Common myeloid progenitor, CD34-positive (primary cell): Measurements from ENCODE around the gene SAG.

Experiments
- CTCF ChIA-PET: fragments of 350-600 bp; sonication (Branson Sonifier 250); formaldehyde crosslinking; loops from one replicate; lab custom pipeline; 2021; ENCODE audit warnings: antibody characterized with exemption; lab: Charles Lee
- POLR2A ChIA-PET: fragments of 350-600 bp; sonication (Branson Sonifier 250); formaldehyde crosslinking; loops from one replicate; lab custom pipeline; 2021; ENCODE audit warnings: antibody characterized with exemption; lab: Charles Lee
- DNase-seq, 3 donors: peaks; one replicate each; pipeline versions ENCODE4 v3.0.0 to v3.0.0-alpha.2; 2013
- H3K27ac ChIP-seq, 2 experiments: 1 replicate in 1 of 2; 2 replicates in 1 of 2; pipeline ENCODE4 v1.7.0; 2013; ENCODE audit warnings: inconsistent platforms in 2 of 2, low read length in 2 of 2, mild to moderate bottlenecking in 2 of 2, low read depth in 1 of 2, moderate library complexity in 1 of 2; ENCODE audit not compliant: severe bottlenecking in 2 of 2, insufficient read depth in 1 of 2, poor library complexity in 1 of 2
- H3K27me3 ChIP-seq, 5 experiments: replicated peaks in 2 of 5; 1 replicate in 3 of 5; 2 replicates in 2 of 5; pipeline versions ENCODE4 v1.6.1 to v1.7.0; 2013; ENCODE audit warnings: low read length in 4 of 5, mild to moderate bottlenecking in 2 of 5, moderate library complexity in 2 of 5, inconsistent platforms in 1 of 5; ENCODE audit not compliant: insufficient read depth in 5 of 5, control insufficient read depth in 4 of 5
- H3K36me3 ChIP-seq, 4 experiments: 1 replicate in 2 of 4; 2 replicates in 2 of 4; pipeline versions ENCODE4 v1.6.1 to v1.7.0; 2013; ENCODE audit warnings: low read length in 3 of 4, control low read depth in 1 of 4, mild to moderate bottlenecking in 1 of 4; ENCODE audit not compliant: control insufficient read depth in 4 of 4, insufficient read depth in 4 of 4
- H3K4me1 ChIP-seq, 4 experiments: 1 replicate in 3 of 4; 2 replicates in 1 of 4; pipeline versions ENCODE4 v1.6.1 to v1.7.1; 2013; ENCODE audit warnings: low read length in 3 of 4, mild to moderate bottlenecking in 3 of 4, control low read depth in 1 of 4, inconsistent platforms in 1 of 4, moderate library complexity in 1 of 4; ENCODE audit not compliant: control insufficient read depth in 4 of 4, insufficient read depth in 4 of 4; ENCODE audit errors: control extremely low read depth in 1 of 4
- H3K4me3 ChIP-seq, 7 experiments: 1 replicate in 4 of 7; 2 replicates in 3 of 7; pipeline versions ENCODE4 v1.5.1 to v1.7.0; 2013; ENCODE audit warnings: mild to moderate bottlenecking in 7 of 7, low read length in 6 of 7, moderate library complexity in 6 of 7, inconsistent platforms in 2 of 7, low read depth in 2 of 7, control low read depth in 1 of 7; ENCODE audit not compliant: insufficient read depth in 4 of 7, control insufficient read depth in 1 of 7; ENCODE audit errors: extremely low read depth in 1 of 7
- H3K9me3 ChIP-seq, 5 experiments: 1 replicate in 4 of 5; 2 replicates in 1 of 5; pipeline versions ENCODE4 v1.6.1 to v1.7.1; 2013; ENCODE audit warnings: low read length in 4 of 5, mild to moderate bottlenecking in 2 of 5, inconsistent platforms in 1 of 5, low read depth in 1 of 5, moderate library complexity in 1 of 5; ENCODE audit not compliant: control insufficient read depth in 4 of 5, insufficient read depth in 2 of 5; ENCODE audit errors: control extremely low read depth in 1 of 5
- WGBS: methylation state at CpG from one replicate; pipeline ENCODE4 v1.1.5; 2013; ENCODE audit not compliant: insufficient coverage; 5-methylcytosine and 5-hydroxymethylcytosine counted together

Gene SAG

GRCh38 chr2:233287871-233288270, 19.7 kb upstream of the SAG start:
- DNase-seq = no peak
- ChIA-PET POLR2A (no interaction called here), CTCF (interaction anchor here (1.4 kb wide), 1 partner anchor 14 kb away, joined by 3 read pairs; no protein-coding TSS in a partner anchor)
- Histone ChIP-seq H3K27me3 (no peaks in the 10 kb centered on the region), H3K27ac (no peak overlapping the region), H3K9me3 (no peaks in the 10 kb centered on the region), H3K4me1 (no peaks in the 10 kb centered on the region), H3K4me3 (no peak overlapping the region), H3K36me3 (peaks cover 30 to 79% (median 68%) of the 10 kb centered on the region in 4 experiments)
- 100% methylated on average over 3 of the region's 6 CpGs for WGBS

DNA sequence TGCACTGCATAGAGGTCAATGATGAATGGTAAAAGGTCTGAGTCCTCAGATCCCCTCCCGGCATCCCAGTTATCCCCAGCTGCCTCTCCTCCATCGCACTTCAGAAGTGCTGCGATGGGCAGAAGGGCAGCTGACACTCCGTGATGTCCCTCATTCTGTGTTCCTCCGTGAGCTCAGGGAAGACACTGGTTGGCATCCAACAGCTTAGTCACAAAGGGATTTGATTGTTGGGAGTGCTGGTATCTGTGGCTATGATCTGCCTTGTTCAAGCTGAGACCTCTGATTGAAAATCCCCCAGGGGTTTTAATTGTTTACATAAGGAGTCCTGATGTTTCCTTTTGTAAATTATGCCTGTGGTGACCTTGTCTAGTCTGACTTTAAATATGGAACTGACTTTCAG, 19.0 kb upstream of the SAG start:
- WGBS = 97% methylated on average over 5 of the region's 5 CpGs
- POLR2A ChIA-PET = interaction anchor here (0.6 kb wide), 1 partner anchor 15 kb away, joined by 4 read pairs; no protein-coding TSS in a partner anchor
- DNase-seq = no peak
- Histone ChIP-seq H3K27ac (peak overlapping the region in 1 of 2 experiments; percentile 7), H3K4me1 (no peaks in the 10 kb centered on the region), H3K36me3 (peaks cover 30 to 84% (median 72%) of the 10 kb centered on the region in 4 experiments), H3K9me3 (no peaks in the 10 kb centered on the region), H3K4me3 (no peak overlapping the region), H3K27me3 (no peaks in the 10 kb centered on the region)
- CTCF ChIA-PET = interaction anchor here (0.7 to 1.3 kb wide), 2 partner anchors 9 to 65 kb away, joined by 3 to 4 read pairs; no protein-coding TSS in a partner anchor

- Histone ChIP-seq H3K4me1 (no peaks in the 10 kb centered on the region), H3K4me3 (no peak overlapping the region), H3K9me3 (no peaks in the 10 kb centered on the region), H3K36me3 (peaks cover 32 to 92% (median 79%) of the 10 kb centered on the region in 4 experiments), H3K27ac (no peak overlapping the region), H3K27me3 (no peaks in the 10 kb centered on the region)
- CTCF ChIA-PET = interaction anchor here (1.3 kb wide), 1 partner anchor 10 kb away, joined by 3 read pairs; no protein-coding TSS in a partner anchor
- WGBS = over 99% methylated on average over 12 of the region's 12 CpGs
- DNase-seq = no peak
- POLR2A ChIA-PET = no interaction called here
Measured at GRCh38 chr2:233289648-233290047, 18.0 kb upstream of the SAG start.

DNA sequence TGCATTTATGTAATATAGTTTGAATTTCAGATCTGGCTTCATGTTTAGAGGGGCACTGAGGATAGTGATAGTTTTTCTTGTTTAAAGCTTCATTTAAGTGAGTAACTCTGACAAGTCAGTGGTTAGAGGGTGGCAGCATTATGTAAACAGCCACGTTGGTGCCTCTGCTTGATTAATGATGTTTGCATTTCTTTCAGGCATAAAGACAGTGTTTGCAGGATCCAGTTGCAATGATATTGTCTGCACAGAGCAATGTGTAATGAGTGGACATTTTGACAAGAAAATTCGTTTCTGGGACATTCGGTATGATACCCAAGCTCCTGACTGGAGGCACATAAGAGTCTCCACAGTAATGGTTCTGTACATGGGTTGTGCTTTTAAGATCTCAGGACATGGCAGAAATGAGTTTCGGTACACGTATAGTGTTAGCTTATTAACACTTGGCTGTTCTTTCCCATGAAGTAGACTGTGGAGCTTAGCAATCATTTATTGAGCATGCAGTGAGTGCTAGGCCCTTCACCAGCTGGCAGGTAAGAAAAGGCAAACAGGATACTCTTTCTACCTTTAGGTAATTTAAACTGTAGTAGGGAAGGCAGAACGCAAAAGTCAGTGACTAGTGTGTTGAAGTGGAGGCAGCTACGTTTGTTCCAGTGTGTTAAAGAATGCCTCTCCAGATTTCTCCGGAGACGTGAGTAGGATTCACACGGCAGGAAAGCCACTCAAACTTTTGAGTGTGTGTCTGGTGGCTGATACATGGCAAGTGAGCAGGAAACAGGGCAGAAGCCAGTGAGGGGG, 17.4 kb upstream of the SAG start:
- Histone ChIP-seq H3K27ac (no peak overlapping the region), H3K27me3 (no peaks in the 10 kb centered on the region), H3K36me3 (peaks cover 31 to 92% (median 78%) of the 10 kb centered on the region in 4 experiments), H3K4me1 (no peaks in the 10 kb centered on the region), H3K4me3 (no peak overlapping the region), H3K9me3 (no peaks in the 10 kb centered on the region)
- DNase-seq = no peak
- ChIA-PET POLR2A (no interaction called here), CTCF (no interaction called here)
- 98% methylated on average over 10 of the region's 10 CpGs for whole genome bisulfite sequencing

GRCh38 chr2:233295891-233296290, 11.7 kb upstream of the SAG start:
- ChIA-PET POLR2A (interaction anchor here (0.6 to 0.7 kb wide), 3 partner anchors 46 to 107 kb away, joined by 3 to 4 read pairs (median 4); no protein-coding TSS in a partner anchor), CTCF (interaction anchor here (1.0 kb wide), 1 partner anchor 10 kb away, joined by 3 read pairs; no protein-coding TSS in a partner anchor)
- Histone ChIP-seq H3K27me3 (no peaks in the 10 kb centered on the region), H3K4me3 (no peak overlapping the region), H3K36me3 (peaks cover 12 to 55% (median 46%) of the 10 kb centered on the region in 4 experiments), H3K4me1 (no peaks in the 10 kb centered on the region), H3K27ac (no peak overlapping the region), H3K9me3 (no peaks in the 10 kb centered on the region)
- DNase-seq = no peak
- WGBS = 100% methylated on average over 5 of the region's 5 CpGs

DNA sequence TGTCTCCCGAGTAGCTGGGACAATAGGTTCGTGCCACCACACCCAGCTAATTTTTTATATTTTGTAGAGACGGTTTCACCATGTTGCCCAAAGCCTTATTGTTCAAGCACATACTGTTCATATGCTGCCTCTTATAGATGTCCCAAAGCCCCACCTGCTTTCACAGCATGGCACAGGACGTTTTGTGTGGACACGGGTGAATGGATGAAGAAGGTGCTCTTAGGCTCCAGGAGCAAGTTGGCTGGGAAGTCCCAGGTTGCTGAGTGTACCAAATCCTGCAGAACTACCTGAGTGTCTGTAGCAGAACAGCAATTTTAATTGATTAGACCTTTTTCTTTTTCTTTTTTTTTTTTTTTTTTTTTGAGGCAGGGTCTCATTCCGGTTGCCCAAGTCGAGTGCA, 10.5 kb upstream of the SAG start:
- WGBS = 98% methylated on average over 7 of the region's 7 CpGs
- Histone ChIP-seq H3K4me3 (no peak overlapping the region), H3K9me3 (no peaks in the 10 kb centered on the region), H3K27me3 (no peaks in the 10 kb centered on the region), H3K36me3 (peaks cover 8 to 43% (median 35%) of the 10 kb centered on the region in 4 experiments), H3K27ac (no peak overlapping the region), H3K4me1 (no peaks in the 10 kb centered on the region)
- ChIA-PET CTCF (interaction anchor here (1.0 kb wide), 1 partner anchor 25 kb away, joined by 3 read pairs; no protein-coding TSS in a partner anchor), POLR2A (no interaction called here)
- no peak for DNase-seq

GRCh38 chr2:233300401-233300800, 7.2 kb upstream of the SAG start:
- Histone ChIP-seq H3K36me3 (peaks cover 0 to 10% (median 6%) of the 10 kb centered on the region in 4 experiments), H3K4me3 (no peak overlapping the region), H3K4me1 (no peaks in the 10 kb centered on the region), H3K9me3 (no peaks in the 10 kb centered on the region), H3K27me3 (no peaks in the 10 kb centered on the region), H3K27ac (no peak overlapping the region)
- WGBS = 100% methylated on average over 4 of the region's 4 CpGs
- POLR2A ChIA-PET = no interaction called here
- DNase-seq = no peak
- CTCF ChIA-PET = no interaction called here
